ENCODE measurements around the gene STUM.

Gene STUM

DNA sequence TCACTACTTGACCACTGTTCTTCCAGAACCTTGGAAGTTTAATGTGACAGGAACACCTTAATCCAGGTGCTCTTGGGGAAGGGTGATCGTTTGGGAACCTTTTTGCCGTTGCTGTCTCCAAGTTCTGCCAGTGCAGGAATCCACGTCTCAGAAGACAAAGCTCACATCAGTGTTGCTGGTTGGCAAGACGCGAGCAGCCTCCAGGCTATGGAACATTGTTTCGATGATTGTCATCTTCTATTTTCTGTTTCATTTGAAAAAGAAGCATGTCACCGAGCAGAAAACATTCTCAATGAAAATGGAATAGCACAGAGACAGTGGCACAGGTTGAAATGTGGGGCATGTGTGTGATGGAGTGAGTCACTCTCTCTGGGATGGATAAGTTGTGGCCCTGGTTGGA lies 11.7 kb downstream of the STUM start:
- Histone ChIP-seq H3K36me3 (ENCODE audit: control insufficient read depth, insufficient read depth, low read length) (no peaks in the 10 kb centered on the region), H3K9me3 (ENCODE audit: control insufficient read depth, insufficient read depth, low read length) (no peaks in the 10 kb centered on the region)

DNA sequence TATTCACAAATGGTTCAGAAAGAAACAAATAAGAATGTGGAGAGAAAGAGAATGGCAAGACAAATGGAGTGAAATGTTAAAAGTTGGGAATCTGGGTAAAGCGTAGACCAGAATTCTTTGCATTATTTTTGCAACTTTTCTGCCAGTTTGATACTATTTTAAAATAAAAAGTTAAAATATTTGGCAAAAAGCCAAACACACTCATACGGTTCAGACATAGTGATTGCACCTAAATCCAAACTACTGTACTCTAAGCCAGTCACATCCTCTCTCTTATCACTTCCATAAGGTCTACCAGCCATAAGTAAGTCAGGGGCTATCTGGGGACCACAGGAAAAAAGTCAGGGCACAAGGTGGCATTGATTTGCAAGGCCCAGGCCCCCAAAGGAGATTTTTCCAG lies 14.4 kb downstream of the STUM start:
- H3K9me3 ChIP-seq (ENCODE audit: control insufficient read depth, insufficient read depth, low read length) = no peaks in the 10 kb centered on the region
- no CpG with 5 or more reads among the region's 2 CpGs for WGBS (ENCODE audit: insufficient coverage, insufficient read length)
- H3K27me3 ChIP-seq (ENCODE audit: control insufficient read depth, insufficient read depth, low read length) = no peaks in the 10 kb centered on the region

More for the DNA sequence above, 11.7 kb downstream of the STUM start:
- Histone ChIP-seq H3K4me3 (ENCODE audit: low read length) (no peak overlapping the region), H3K27ac (ENCODE audit: low read length) (no peak overlapping the region), H3K27me3 (ENCODE audit: control insufficient read depth, insufficient read depth, low read length) (no peaks in the 10 kb centered on the region), H3K4me1 (ENCODE audit: control insufficient read depth, insufficient read depth, low read length) (no peaks in the 10 kb centered on the region)
- WGBS (ENCODE audit: insufficient coverage, insufficient read length) = no CpG with 5 or more reads among the region's 7 CpGs
- no peak for DNase-seq (ENCODE audit: low read depth, low spot score)

DNA sequence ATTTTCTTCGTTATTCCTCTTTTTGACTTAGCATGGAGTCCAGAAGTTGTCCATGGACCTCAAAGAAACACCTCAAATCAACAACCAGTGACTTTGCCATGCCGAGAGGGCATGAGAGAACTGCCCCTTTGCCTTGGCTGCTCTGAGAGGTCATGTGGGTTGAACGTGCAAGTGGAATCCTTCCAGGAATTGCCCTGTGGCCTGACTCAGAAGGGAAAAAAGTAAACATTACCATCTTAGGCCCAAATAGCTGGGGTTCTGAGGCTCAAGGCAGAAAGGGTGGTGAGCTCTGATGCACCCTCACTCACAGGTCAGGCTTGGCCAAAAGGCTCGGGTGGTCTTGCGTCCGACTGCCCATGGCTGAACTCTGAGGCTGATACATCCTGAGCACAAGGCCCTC lies 15.1 kb downstream of the STUM start:
- Histone ChIP-seq H3K36me3 (ENCODE audit: control insufficient read depth, insufficient read depth, low read length) (no peaks in the 10 kb centered on the region), H3K9me3 (ENCODE audit: control insufficient read depth, insufficient read depth, low read length) (no peaks in the 10 kb centered on the region), H3K4me1 (ENCODE audit: control insufficient read depth, insufficient read depth, low read length) (no peaks in the 10 kb centered on the region), H3K27me3 (ENCODE audit: control insufficient read depth, insufficient read depth, low read length) (no peaks in the 10 kb centered on the region), H3K27ac (ENCODE audit: low read length) (no peak overlapping the region), H3K4me3 (ENCODE audit: low read length) (no peak overlapping the region)
- no peak for DNase-seq (ENCODE audit: low read depth, low spot score)
- no CpG with 5 or more reads among the region's 6 CpGs for WGBS (ENCODE audit: insufficient coverage, insufficient read length)

More for the DNA sequence above, 14.4 kb downstream of the STUM start:
- H3K4me3 ChIP-seq (ENCODE audit: low read length) = no peak overlapping the region
- H3K27ac ChIP-seq (ENCODE audit: low read length) = no peak overlapping the region
- no peaks in the 10 kb centered on the region for H3K4me1 ChIP-seq (ENCODE audit: control insufficient read depth, insufficient read depth, low read length)
- DNase-seq (ENCODE audit: low read depth, low spot score) = no peak
- H3K36me3 ChIP-seq (ENCODE audit: control insufficient read depth, insufficient read depth, low read length) = no peaks in the 10 kb centered on the region

DNA sequence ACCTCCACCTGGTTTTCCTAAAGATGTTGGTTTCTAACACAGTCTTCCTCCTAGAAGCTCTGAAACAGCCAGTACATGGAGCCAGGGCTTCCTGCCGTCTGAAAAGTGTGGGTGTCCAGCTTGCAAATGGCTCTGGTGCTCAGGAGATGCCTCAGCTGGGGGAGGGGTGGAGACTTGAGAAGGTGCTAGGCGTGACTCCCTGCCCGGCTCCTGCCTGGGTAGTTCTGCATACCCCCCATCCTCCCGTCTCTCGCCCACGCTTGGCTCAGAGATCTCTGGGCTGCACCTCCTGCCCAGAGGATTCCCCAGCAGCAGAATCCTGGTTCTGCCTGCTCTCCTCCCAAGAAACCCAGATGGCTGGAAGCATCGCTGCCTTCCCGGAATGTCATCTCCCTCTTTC lies 16.9 kb downstream of the STUM start:
- Histone ChIP-seq H3K4me1 (ENCODE audit: control insufficient read depth, insufficient read depth, low read length) (no peaks in the 10 kb centered on the region), H3K4me3 (ENCODE audit: low read length) (no peak overlapping the region), H3K36me3 (ENCODE audit: control insufficient read depth, insufficient read depth, low read length) (no peaks in the 10 kb centered on the region), H3K9me3 (ENCODE audit: control insufficient read depth, insufficient read depth, low read length) (no peaks in the 10 kb centered on the region), H3K27me3 (ENCODE audit: control insufficient read depth, insufficient read depth, low read length) (no peaks in the 10 kb centered on the region), H3K27ac (ENCODE audit: low read length) (no peak overlapping the region)
- DNase-seq (ENCODE audit: low read depth, low spot score) = no peak
- WGBS (ENCODE audit: insufficient coverage, insufficient read length) = no CpG with 5 or more reads among the region's 8 CpGs

DNA sequence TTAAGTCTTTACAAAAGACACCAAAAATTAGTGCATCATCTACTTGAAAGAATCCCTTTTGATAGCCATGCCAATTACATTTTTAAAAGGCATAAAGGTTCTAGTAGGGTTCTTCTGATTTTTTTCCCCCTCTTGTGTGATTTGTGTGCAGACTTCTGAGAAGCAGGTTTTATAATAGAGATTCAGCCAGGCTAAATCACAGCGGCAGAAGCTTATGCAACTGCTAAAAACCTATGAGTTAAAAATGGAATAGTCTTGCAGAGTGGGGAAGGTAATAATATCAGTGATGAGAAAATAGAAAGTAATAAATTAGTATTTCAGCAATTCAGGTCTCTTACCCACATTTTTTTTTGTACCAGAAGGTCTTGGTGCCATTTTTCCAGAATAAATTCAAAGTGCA lies 17.7 kb downstream of the STUM start:
- H3K27me3 ChIP-seq (ENCODE audit: control insufficient read depth, insufficient read depth, low read length) = no peaks in the 10 kb centered on the region
- no peaks in the 10 kb centered on the region for H3K9me3 ChIP-seq (ENCODE audit: control insufficient read depth, insufficient read depth, low read length)
- no CpG with 5 or more reads among the region's 1 CpG for WGBS (ENCODE audit: insufficient coverage, insufficient read length)
- DNase-seq (ENCODE audit: low read depth, low spot score) = no peak
- no peaks in the 10 kb centered on the region for H3K36me3 ChIP-seq (ENCODE audit: control insufficient read depth, insufficient read depth, low read length)
- no peaks in the 10 kb centered on the region for H3K4me1 ChIP-seq (ENCODE audit: control insufficient read depth, insufficient read depth, low read length)
- no peak overlapping the region for H3K4me3 ChIP-seq (ENCODE audit: low read length)
- H3K27ac ChIP-seq (ENCODE audit: low read length) = no peak overlapping the region

DNA sequence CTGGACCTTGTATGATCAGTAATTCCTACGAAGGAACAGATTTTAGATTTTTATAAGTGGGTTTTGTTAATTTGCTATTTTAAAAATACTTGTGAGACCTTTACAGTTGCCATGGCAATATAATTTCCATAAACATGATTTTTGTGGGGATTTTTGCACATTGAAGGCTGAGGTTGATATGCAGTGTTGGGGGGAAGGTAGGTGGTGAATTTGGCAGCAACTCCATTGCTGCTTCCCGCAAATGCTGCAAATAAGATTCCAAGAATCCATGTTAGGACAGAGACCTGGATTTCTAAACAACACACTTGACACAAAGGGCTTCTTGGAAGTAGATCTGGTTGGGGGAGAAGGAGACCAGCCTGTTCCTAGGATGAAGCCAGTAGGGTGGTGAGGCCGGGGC lies 18.2 kb downstream of the STUM start:
- no CpG with 5 or more reads among the region's 3 CpGs for WGBS (ENCODE audit: insufficient coverage, insufficient read length)
- Histone ChIP-seq H3K36me3 (ENCODE audit: control insufficient read depth, insufficient read depth, low read length) (no peaks in the 10 kb centered on the region), H3K9me3 (ENCODE audit: control insufficient read depth, insufficient read depth, low read length) (no peaks in the 10 kb centered on the region), H3K27me3 (ENCODE audit: control insufficient read depth, insufficient read depth, low read length) (no peaks in the 10 kb centered on the region), H3K4me3 (ENCODE audit: low read length) (no peak overlapping the region), H3K27ac (ENCODE audit: low read length) (no peak overlapping the region), H3K4me1 (ENCODE audit: control insufficient read depth, insufficient read depth, low read length) (no peaks in the 10 kb centered on the region)
- DNase-seq (ENCODE audit: low read depth, low spot score) = no peak

DNA sequence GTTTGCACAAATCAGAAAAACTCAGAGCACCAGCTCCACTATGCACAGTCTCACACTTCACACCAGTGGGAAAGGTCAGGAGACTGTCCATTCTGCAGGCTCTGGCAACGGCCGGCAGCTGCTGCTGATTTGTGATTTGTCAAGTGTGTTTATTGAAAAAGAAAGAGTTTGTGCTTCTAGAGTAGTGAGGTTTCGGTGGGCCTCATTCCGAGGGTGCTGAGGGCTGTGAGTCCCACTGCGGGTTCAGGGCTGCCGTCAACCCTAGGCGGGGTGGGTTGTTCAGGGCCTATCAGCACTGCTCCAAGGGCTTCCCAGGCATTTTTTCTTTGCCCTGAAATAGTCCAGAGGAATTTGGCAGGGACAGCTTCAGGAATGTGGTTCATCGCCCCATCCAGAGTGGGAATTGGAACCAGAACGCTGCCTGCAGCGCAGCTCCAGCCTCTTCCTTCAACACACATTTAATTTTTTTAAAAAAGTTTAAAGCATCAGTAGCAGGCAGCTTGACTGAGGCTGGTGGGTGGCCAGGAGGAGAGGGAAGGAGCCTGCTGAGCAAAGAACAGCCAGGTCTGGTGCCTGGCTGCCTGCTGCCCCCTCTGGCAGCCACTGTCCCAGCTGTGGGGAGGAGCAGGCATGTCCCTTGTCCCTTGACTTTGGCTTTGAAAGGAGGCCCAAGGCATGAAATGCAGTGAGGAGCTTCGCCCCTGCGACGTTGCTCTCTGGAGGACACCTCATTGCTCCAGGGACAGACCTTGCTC lies 19.7 kb downstream of the STUM start:
- H3K27ac ChIP-seq (ENCODE audit: low read length) = no peak overlapping the region
- H3K4me1 ChIP-seq (ENCODE audit: control insufficient read depth, insufficient read depth, low read length) = no peaks in the 10 kb centered on the region
- peak; percentile 27 for DNase-seq (ENCODE audit: low read depth, low spot score)
- no peaks in the 10 kb centered on the region for H3K27me3 ChIP-seq (ENCODE audit: control insufficient read depth, insufficient read depth, low read length)
- WGBS (ENCODE audit: insufficient coverage, insufficient read length) = no CpG with 5 or more reads among the region's 13 CpGs
- H3K9me3 ChIP-seq (ENCODE audit: control insufficient read depth, insufficient read depth, low read length) = no peaks in the 10 kb centered on the region
- no peaks in the 10 kb centered on the region for H3K36me3 ChIP-seq (ENCODE audit: control insufficient read depth, insufficient read depth, low read length)
- H3K4me3 ChIP-seq (ENCODE audit: low read length) = no peak overlapping the region

DNA sequence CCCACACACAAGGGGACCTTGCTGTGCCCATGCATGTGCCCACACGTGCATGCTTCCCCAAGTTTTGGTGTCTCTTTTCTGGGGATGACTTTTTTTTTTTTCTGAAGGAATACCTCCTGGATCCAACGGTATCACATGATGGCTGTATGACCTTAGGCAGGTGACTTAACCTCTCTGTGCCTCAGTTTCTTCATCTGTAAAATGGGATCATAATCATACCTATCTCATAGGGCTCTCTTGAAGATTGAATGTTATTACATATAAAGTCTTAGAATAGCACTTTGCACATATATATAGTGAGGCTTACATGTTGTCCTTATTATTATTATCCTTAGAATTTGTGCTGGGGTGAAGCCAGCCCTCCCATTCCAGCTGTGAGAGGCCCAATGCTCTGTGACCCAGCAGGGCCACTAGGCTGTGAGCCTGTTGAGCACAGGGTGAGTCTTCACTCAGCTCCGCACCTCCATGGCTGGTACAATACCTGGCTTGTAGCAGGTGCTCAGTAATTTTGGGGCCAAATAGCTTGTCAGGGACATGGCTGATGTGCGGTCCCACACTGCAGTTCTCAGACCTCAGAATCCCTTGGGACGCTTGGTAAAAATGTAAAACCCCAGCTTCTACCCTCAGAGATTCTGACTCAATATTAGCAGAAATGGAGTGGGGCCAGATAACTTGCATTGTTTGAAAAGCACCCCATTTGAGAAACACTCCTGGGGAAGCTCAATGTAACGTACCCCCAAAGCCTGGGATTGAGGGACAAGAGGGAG lies 20.6 kb downstream of the STUM start:
- WGBS (ENCODE audit: insufficient coverage, insufficient read length) = no CpG with 5 or more reads among the region's 6 CpGs
- no peak for DNase-seq (ENCODE audit: low read depth, low spot score)
- Histone ChIP-seq H3K9me3 (ENCODE audit: control insufficient read depth, insufficient read depth, low read length) (no peaks in the 10 kb centered on the region), H3K36me3 (ENCODE audit: control insufficient read depth, insufficient read depth, low read length) (no peaks in the 10 kb centered on the region), H3K27ac (ENCODE audit: low read length) (no peak overlapping the region), H3K4me1 (ENCODE audit: control insufficient read depth, insufficient read depth, low read length) (no peaks in the 10 kb centered on the region), H3K4me3 (ENCODE audit: low read length) (no peak overlapping the region), H3K27me3 (ENCODE audit: control insufficient read depth, insufficient read depth, low read length) (no peaks in the 10 kb centered on the region)

DNA sequence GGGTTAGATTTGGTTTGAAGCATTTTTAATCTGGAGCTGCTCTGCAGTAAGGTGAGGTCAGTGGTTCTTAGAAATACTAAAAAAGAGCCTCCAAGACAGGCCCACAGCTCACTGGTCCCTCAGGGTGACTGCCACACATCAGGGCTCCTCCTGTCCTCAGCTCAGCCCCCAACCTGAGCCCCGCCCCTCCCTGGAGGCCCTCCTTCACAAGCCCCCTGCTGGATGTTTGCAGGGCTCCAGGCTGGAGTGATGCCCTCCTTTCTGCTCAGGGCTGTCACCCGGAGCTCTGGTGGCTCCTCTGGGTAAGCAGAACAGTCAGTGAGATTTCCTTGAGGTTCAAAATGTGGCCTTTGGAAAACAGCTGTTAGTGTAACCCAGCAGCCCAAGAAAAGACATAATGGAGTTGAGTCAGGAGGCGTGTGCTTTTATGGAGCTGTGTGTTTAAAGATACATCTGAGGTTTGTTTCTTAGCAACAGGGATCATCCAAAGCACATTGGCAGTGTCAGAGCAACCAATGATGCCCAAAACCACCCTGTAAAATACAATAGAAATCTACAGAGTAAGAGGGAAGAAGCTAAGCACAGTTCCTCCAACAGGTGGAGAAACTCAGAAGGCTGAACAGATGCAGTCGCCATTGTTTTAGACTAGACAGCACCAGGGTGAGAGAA lies 21.4 kb downstream of the STUM start:
- H3K36me3 ChIP-seq (ENCODE audit: control insufficient read depth, insufficient read depth, low read length) = no peaks in the 10 kb centered on the region
- WGBS (ENCODE audit: insufficient coverage, insufficient read length) = no CpG with 5 or more reads among the region's 4 CpGs

DNA sequence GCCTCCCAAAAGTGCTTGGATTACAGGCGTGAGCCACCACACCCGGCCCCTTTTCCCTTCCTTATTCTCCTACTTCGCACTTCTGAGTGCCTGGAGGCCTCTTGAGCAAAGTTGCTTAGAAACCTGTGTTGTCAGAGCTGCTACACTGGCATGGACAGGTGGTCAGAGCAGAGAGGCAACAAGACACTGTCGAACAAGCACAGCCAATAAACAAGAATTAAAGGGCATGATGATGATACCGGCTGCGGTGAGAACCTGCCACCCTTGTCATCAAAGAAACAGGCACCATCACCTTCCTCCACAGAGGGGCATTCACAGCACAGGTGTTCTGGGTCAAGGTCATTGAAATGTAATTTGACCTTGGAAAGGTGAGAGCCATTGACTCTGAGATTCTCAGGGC lies 23.3 kb downstream of the STUM start:
- H3K4me1 ChIP-seq (ENCODE audit: control insufficient read depth, insufficient read depth, low read length) = no peaks in the 10 kb centered on the region
- H3K36me3 ChIP-seq (ENCODE audit: control insufficient read depth, insufficient read depth, low read length) = no peaks in the 10 kb centered on the region
- H3K4me3 ChIP-seq (ENCODE audit: low read length) = no peak overlapping the region
- no CpG with 5 or more reads among the region's 6 CpGs for WGBS (ENCODE audit: insufficient coverage, insufficient read length)
- no peak overlapping the region for H3K27ac ChIP-seq (ENCODE audit: low read length)
- no peak for DNase-seq (ENCODE audit: low read depth, low spot score)
- no peaks in the 10 kb centered on the region for H3K27me3 ChIP-seq (ENCODE audit: control insufficient read depth, insufficient read depth, low read length)
- H3K9me3 ChIP-seq (ENCODE audit: control insufficient read depth, insufficient read depth, low read length) = no peaks in the 10 kb centered on the region

More for the DNA sequence above, 21.4 kb downstream of the STUM start:
- no peak overlapping the region for H3K4me3 ChIP-seq (ENCODE audit: low read length)
- H3K27ac ChIP-seq (ENCODE audit: low read length) = no peak overlapping the region
- H3K27me3 ChIP-seq (ENCODE audit: control insufficient read depth, insufficient read depth, low read length) = no peaks in the 10 kb centered on the region
- DNase-seq (ENCODE audit: low read depth, low spot score) = peak; percentile 25
- no peaks in the 10 kb centered on the region for H3K4me1 ChIP-seq (ENCODE audit: control insufficient read depth, insufficient read depth, low read length)
- H3K9me3 ChIP-seq (ENCODE audit: control insufficient read depth, insufficient read depth, low read length) = no peaks in the 10 kb centered on the region

All from iPS DF 6.9 (cell line).